Measurements from ENCODE around the gene PPP5C. TPM values are rescaled to one million over a fixed set of nuclear protein-coding genes. Genes with fewer than 3 reads are reported as not detected.

Gene PPP5C
- total RNA-seq, 1 donor from 2014 or later: 114 TPM

DNA sequence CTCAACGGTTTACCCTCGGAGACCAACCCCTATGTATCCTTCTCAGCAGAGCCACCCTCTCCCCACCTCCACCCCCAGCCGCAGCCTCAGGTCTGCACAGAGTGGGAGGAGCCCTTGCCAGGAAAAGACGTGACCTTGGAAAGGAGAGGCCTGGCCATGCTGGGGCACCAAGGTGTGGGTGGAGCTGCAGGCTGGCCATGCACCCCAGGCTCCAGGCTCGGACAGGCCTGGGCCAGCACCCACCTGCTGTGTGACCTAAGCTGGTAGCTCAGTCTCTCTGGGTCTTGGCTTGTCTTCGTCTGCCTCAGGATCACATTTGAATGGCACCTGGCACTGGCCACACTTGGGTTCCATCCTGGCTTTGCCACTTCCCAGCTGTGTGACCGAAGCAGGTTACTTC is 37.0 kb downstream of the PPP5C start:
- Mint-ChIP-seq H3K9me3 (no peaks in the 10 kb centered on the region), H3K27me3 (ENCODE audit: low read depth) (no peaks in the 10 kb centered on the region), H3K4me3 (no peak overlapping the region), H3K27ac (ENCODE audit: unreplicated experiment) (no peak overlapping the region), H3K36me3 (ENCODE audit: low read depth) (peaks cover 38% of the 10 kb centered on the region), H3K4me1 (peaks cover 7% of the 10 kb centered on the region)
- TF ChIP-seq, protein P1, sequence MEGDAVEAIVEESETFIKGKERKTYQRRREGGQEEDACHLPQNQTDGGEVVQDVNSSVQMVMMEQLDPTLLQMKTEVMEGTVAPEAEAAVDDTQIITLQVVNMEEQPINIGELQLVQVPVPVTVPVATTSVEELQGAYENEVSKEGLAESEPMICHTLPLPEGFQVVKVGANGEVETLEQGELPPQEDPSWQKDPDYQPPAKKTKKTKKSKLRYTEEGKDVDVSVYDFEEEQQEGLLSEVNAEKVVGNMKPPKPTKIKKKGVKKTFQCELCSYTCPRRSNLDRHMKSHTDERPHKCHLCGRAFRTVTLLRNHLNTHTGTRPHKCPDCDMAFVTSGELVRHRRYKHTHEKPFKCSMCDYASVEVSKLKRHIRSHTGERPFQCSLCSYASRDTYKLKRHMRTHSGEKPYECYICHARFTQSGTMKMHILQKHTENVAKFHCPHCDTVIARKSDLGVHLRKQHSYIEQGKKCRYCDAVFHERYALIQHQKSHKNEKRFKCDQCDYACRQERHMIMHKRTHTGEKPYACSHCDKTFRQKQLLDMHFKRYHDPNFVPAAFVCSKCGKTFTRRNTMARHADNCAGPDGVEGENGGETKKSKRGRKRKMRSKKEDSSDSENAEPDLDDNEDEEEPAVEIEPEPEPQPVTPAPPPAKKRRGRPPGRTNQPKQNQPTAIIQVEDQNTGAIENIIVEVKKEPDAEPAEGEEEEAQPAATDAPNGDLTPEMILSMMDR (conservative IDR thresholded peaks at IDR 0.05): no peak
- no peak for DNase-seq (ENCODE audit: low read depth, low spot score)

DNA sequence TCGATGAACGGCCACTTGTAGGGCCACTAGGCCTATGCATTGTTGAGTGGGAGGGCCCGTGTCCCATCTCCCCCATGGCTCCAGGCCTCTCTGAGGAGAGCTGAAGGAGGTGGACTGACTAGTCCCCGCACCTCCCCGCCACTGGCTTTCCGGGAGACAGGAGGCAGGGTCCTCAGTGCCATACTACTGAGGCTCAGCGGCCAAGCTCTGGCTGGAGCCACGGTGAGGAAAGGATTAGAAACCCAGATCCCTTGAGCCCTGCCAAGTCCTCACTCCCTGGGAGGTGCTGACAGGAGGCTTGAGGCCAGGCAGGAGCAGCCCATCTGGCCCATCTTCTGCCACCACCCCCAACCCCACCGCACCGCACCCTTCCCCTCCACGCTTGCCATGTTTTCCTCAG is 37.5 kb downstream of the PPP5C start:
- no peaks in the 10 kb centered on the region for H3K27me3 Mint-ChIP-seq (ENCODE audit: low read depth)
- DNase-seq (ENCODE audit: low read depth, low spot score): no peak
- H3K9me3 Mint-ChIP-seq: no peaks in the 10 kb centered on the region
- TF ChIP-seq, protein P1 (conservative IDR thresholded peaks at IDR 0.05): no peak
- H3K36me3 Mint-ChIP-seq (ENCODE audit: low read depth): peaks cover 41% of the 10 kb centered on the region
- no peak overlapping the region for H3K27ac Mint-ChIP-seq (ENCODE audit: unreplicated experiment)
- peaks cover 7% of the 10 kb centered on the region for H3K4me1 Mint-ChIP-seq
- H3K4me3 Mint-ChIP-seq: no peak overlapping the region

DNA sequence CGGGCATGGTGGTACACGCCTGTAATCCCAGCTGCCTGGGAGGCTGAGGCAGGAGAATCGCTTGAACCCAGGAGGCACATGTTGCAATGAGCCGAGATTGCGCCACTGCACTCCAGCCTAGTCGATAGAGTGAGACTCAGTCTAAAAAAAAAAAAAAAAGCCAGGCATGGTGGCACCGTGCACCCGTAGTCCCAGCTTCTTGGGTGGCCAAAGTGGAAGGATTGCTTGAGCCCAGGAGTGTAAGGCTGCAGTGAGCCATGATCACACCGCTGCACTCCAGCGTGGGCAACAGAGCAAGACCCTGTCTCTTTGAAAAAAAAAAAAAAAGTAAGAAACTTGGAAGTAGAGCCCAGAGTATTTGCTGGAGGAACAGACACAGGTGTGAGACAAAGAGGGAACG is 38.7 kb downstream of the PPP5C start:
- H3K4me3 Mint-ChIP-seq: no peak overlapping the region
- TF ChIP-seq, protein P1 (conservative IDR thresholded peaks at IDR 0.05): no peak
- H3K9me3 Mint-ChIP-seq: no peaks in the 10 kb centered on the region
- H3K27me3 Mint-ChIP-seq (ENCODE audit: low read depth): no peaks in the 10 kb centered on the region
- no peak overlapping the region for H3K27ac Mint-ChIP-seq (ENCODE audit: unreplicated experiment)
- no peak for DNase-seq (ENCODE audit: low read depth, low spot score)
- H3K36me3 Mint-ChIP-seq (ENCODE audit: low read depth): peaks cover 39% of the 10 kb centered on the region
- H3K4me1 Mint-ChIP-seq: peaks cover 2% of the 10 kb centered on the region

DNA sequence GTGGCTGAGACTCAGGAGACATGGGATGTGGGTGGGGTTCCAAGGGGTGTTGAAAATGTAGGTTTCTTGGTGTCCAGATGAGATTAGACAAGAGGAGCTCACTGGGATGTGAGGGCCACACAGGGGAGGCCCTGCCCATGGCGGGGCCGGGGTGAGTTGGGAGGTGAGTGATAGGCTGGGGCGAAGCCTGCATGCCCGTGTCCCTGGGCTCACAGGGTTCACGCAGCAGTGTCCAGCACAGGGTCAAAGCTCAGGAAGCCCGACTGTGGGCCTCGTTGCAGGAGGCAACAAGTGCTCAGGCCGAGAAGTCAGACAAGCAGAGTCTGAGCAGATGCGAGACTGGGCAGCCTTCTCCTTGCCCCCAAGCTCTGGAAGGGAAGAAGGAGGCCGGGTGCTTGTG is 39.3 kb downstream of the PPP5C start:
- H3K4me1 Mint-ChIP-seq: no peaks in the 10 kb centered on the region
- H3K4me3 Mint-ChIP-seq: no peak overlapping the region
- H3K9me3 Mint-ChIP-seq: no peaks in the 10 kb centered on the region
- no peaks in the 10 kb centered on the region for H3K27me3 Mint-ChIP-seq (ENCODE audit: low read depth)
- TF ChIP-seq, protein P1 (conservative IDR thresholded peaks at IDR 0.05): no peak
- no peak for DNase-seq (ENCODE audit: low read depth, low spot score)
- no peak overlapping the region for H3K27ac Mint-ChIP-seq (ENCODE audit: unreplicated experiment)
- H3K36me3 Mint-ChIP-seq (ENCODE audit: low read depth): peaks cover 33% of the 10 kb centered on the region

DNA sequence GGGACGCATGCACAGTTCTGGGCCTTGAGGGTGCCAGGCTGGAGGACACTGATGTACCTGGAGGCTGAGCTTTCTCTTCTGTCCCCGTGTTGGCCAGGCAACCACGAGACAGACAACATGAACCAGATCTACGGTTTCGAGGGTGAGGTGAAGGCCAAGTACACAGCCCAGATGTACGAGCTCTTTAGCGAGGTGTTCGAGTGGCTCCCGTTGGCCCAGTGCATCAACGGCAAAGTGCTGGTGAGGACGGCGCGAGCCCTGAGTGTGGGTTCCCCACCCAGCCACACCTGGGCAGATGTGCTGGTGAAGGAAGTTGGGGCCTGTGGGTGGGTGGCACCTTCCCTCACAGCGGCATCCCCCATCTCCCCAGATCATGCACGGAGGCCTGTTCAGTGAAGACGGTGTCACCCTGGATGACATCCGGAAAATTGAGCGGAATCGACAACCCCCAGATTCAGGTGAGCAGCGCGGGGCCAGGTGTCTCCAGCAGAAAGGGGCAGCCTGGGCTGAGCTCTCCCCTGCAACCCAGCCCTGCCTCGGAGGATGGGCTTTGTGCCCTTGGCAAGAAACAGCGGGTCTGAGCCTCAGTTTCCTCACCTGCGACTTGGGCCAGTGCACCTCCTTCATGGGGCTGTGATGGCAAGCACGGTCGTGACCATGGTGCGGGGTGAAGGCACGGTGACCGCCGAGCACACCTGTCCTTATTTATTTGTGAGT is 40.3 kb downstream of the PPP5C start:
- no peak for DNase-seq (ENCODE audit: low read depth, low spot score)
- no peak overlapping the region for H3K27ac Mint-ChIP-seq (ENCODE audit: unreplicated experiment)
- no peaks in the 10 kb centered on the region for H3K9me3 Mint-ChIP-seq
- peaks cover 33% of the 10 kb centered on the region for H3K36me3 Mint-ChIP-seq (ENCODE audit: low read depth)
- H3K4me3 Mint-ChIP-seq: no peak overlapping the region
- no peaks in the 10 kb centered on the region for H3K27me3 Mint-ChIP-seq (ENCODE audit: low read depth)
- H3K4me1 Mint-ChIP-seq: no peaks in the 10 kb centered on the region
- TF ChIP-seq, protein P1 (conservative IDR thresholded peaks at IDR 0.05): no peak

Measured in neural crest cell (in vitro differentiated cells).